ENCODE results near the gene KIF17.
A peak's percentile ranks its signal among the peaks of the same experiment; 100 is the strongest.
"Not testable (repeated sequence)": the region's sequence is repeated elsewhere in the genome, so short reads cannot be mapped to it uniquely, and the experiment has no call there.

The KIF17 gene

GRCh38 chr1:20686883-20687725 is 30.7 kb downstream of the KIF17 start:
- no peak for DNase-seq (ENCODE audit: low read depth in 2 of 2)

GRCh38 chr1:20685741-20686140 is 32.1 kb downstream of the KIF17 start:
- DNase-seq (ENCODE audit: low read depth in 2 of 2) = no peak

DNA sequence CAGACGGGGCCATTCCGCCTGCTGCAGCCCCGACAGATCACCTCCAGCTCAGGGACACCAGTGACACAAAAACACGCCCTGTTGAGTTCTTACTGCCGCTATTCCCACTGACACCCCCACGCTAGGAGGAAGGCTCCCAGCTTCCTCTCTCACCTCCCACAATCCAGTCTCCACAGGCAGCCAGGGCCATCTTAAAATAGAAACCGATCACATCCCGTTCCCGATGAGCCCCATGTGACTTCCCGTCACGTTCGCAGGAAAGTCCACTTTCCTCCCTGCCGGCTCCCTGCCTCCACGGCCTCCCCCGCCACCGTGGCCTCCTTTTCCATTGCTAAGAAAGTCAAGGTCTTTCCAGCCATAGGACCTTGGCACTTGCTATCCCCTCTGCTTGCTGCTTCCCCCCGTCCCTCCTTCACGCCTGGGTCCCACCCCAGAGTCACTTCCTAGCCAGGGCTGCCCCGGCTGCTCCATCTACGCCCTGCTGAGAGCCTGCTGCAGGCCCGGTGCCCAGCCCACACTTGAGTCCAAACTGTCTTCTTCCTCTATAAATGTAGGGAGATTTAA is 32.6 kb downstream of the KIF17 start:
- DNase-seq (ENCODE audit: low read depth in 2 of 2) = no peak

- DNase-seq (ENCODE audit: low read depth in 2 of 2) = no peak
Measured at GRCh38 chr1:20684651-20685050, 33.2 kb downstream of the KIF17 start.

GRCh38 chr1:20684050-20684620 is 33.7 kb downstream of the KIF17 start:
- no peak for DNase-seq (ENCODE audit: low read depth in 2 of 2)

GRCh38 chr1:20683614-20684013 is 34.2 kb downstream of the KIF17 start:
- DNase-seq (ENCODE audit: low read depth in 2 of 2) = no peak

DNA sequence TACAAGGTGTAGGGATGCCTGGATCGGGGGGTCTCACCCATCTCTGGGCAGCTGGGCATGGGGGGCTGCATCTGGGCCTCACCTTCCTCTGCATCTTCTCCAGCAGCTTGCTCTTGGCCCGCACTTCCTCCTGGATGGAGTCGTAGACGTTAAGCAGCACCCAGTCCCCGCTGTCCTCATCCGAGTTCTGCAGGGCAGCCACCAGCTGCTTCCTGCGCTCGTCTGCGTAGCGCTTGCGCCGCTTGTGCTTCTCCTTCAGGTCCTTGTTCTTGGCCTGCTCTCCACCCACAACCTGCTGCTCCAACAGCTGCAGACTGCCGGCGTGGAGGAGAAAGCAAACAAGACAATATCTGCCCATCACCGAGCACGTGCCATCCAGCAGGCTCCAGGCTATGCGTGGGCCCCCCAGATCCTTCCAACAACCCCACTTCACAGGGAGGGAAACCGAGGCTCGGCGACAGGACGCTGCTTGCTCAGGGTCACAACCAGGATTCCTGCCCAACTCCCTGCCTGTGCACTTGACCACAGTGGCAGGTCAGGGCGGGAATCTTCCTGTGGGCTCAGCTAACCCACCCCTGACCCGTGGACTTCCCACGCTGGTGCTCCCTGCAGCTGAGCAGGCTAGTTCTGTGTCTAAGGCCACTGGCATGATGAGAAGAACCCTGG is 35.1 kb downstream of the KIF17 start:
- DNase-seq (ENCODE audit: low read depth in 2 of 2) = no peak

DNA sequence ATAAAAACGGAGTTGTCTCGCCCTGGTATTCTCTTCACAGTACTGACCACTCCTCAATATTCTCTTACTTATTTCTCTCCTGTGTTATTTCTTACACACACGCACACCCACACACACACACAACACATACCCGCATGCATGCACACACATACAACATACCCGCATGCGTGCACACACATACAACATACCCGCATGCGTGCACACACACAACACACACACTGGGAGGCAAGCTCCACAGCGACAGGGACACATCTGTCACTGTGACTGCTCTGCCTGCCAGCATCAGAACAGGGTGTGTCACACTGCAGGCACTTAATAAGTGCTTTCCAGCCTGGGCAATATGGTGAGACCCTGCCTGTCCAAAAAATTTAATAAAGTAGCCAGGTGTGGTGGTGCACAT is 35.8 kb downstream of the KIF17 start:
- no peak for DNase-seq (ENCODE audit: low read depth in 2 of 2)

GRCh38 chr1:20680269-20680668 is 37.5 kb downstream of the KIF17 start:
- DNase-seq (ENCODE audit: low read depth in 2 of 2) = no peak

DNA sequence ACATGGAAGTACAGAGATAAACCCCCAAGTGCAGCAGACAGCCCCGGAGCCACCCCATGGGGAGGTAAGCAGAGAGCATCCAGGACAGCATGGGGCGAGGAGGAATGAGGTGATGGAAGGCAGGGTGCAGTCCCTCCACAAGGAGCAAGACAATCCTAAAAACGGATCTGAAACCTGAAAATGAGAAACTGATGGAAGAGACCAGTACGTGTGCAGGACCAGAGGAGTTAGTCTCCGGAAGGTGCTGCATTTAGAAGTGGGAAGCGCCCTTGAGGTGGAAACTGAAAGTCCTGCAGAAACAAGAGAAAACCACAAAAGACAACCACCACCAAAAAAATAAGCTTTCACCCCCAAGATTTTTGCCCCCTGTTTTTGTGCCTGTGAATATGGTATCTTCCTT is 39.2 kb downstream of the KIF17 start:
- DNase-seq (ENCODE audit: low read depth in 2 of 2) = no peak

DNA sequence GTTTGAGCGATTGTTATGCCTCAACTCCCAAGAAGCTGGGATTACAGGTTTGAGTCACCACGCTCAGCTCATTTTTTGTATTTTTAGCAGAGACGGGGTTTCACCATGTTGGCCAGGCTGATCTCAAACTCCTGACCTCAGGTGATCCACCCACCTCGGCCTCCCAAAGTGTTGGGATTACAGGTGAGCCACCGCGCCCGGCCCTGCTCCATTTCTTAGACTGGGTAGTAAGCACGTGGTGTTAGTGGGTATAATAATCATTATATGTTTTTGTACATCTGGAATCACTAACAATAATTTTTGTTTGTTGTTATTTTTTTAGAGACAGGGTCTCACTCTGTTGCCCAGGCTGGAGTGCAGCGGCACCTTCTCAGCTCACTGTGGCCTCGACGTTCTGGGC is 44.2 kb downstream of the KIF17 start:
- not testable (repeated sequence) for DNase-seq (ENCODE audit: low read depth in 2 of 2)

DNA sequence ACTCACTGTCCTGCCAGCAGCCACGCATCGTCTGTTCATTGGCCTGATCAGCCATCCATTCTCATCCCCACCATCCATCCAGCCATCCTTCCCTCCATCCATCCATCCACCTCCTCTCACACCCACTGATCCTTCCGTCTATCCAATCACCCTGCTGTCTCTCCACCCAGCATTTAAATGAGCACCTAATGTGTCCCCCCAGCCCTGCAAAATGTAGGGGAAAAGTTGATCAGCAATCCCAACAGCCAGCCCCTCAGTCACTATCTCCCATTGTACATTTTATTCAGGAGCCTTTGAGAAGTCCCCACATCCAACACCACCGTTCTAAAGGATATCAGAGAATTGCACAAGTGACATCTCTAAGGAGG is 45.6 kb downstream of the KIF17 start:
- DNase-seq (ENCODE audit: low read depth in 2 of 2) = no peak

DNA sequence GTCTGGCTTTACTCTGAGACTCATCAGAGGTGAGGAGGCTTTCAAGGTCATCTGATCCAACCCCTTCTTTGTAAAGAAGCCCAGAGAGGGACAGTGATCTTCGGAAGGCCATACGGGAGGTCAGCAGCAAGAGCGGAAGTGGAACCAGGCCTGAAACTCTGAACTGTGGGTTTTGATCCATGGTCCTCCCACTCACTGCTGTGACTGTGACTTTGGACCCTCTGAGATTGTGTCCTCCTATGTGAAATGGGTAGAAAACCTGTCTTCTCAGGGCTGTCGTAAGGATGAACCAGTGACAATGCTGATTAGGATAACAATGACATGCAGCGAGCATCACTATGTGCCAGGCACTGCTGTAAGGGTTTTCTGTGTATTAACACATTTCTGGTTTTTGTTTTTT is 46.9 kb downstream of the KIF17 start:
- no peak for DNase-seq (ENCODE audit: low read depth in 2 of 2)

DNA sequence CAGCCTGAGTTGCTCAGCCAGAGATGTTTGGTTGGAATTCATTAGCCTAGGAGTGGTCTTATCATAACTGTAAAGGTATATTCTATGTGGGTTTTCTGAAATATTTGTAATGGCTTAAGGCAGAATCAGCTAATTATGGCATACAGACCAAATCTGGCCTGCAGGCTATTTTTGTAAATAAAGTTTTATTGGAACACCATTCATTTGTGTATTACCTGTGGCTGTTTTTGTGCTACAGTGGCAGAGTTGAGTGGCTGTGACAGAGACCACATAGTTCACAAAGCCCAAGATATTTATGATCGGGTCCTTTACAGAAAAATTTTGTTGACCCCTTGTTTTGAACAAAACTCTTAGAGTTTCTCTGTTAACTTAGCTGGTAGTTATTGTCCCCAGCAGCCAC is 49.2 kb downstream of the KIF17 start:
- no peak for DNase-seq (ENCODE audit: low read depth in 2 of 2)

DNA sequence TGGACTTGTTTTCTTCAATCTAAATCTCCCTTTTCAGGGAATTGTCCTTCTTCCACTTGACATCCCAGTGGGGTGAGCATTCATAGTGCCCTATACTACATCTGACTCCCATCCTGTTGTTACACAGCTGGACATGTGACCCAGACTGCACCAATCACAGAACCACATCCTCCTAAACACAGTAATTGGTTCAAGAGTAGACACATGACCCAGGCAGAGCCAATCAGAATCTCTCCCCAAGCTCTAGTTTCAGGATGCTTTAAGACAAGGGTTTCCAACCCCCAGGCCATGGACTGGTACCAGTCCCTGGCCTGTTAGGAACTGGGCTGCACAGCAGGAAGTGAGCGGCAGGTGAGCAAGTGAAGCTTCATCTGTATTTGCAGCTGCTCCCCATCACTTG is 51.0 kb downstream of the KIF17 start:
- DNase-seq (ENCODE audit: low read depth in 2 of 2) = no peak

GRCh38 chr1:20666146-20666545 is 51.7 kb downstream of the KIF17 start:
- DNase-seq (ENCODE audit: low read depth in 2 of 2) = no peak

DNA sequence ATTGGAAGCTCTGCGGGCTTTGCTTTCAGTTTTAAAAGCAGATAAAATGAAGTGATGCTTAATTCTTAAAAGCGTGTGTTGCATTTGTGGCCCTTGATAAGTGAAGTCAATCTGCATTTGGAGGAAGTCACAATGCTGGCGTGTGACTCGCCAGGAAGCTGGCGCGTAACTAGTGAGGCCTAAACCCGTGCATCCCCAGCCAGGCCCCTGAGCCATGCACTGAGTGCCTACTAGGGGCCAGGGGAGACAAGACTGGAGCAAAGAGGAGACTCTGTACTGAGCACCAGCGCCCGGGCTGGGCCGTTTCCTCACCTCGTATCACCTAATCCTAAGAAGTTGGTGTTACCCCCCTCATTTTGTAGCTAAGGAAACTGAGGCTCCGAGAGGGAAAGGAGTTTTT is 52.1 kb downstream of the KIF17 start:
- DNase-seq (ENCODE audit: low read depth in 2 of 2) = no peak

- no peak for DNase-seq (ENCODE audit: low read depth in 2 of 2)
Measured at GRCh38 chr1:20663969-20664715, 53.7 kb downstream of the KIF17 start.

DNA sequence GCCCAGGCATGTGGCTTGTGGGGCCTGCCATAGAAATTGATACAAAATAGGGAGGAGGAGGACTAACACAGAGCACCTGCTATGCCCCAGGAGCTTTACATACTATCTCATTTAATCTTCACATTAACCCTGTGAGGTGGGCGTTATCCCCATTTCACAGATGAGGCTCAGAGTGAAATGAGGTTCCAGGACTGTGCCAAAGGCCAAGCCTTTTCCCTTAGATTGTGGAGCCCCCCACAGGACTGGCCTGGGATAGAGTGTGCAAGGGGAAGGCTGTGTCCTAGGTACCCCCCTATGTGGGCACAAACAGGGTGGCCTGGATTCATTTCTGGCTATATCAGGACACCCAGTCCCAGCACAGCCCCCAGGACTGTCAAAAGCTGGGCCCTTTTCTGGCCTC is 54.4 kb downstream of the KIF17 start:
- no peak for DNase-seq (ENCODE audit: low read depth in 2 of 2)

DNA sequence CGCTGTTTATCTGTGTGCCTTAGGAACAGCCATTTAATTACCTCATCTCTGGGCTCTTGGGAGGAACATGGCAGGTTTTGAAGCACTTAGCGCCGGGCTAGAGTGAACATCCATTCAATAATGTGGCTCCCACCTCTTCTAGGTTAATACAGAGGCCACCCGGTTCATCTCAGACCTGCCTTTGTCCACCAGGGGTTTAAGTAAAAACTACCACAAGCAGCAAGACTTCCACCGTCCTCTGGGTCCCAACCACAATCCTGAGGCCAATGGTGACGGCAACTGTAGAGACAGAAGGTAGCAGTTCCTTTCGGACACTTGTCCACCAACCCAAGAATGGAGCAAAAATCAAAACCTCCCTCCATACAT is 55.7 kb downstream of the KIF17 start:
- no peak for DNase-seq (ENCODE audit: low read depth in 2 of 2)

GRCh38 chr1:20661207-20662109 is 56.3 kb downstream of the KIF17 start, which contains the start of gene DDOST:
Gene DDOST (minus strand): TSS chr1:20661369. CDS start chr1:20661350, 19 bp downstream.
- DNase-seq (ENCODE audit: low read depth in 2 of 2) = peak; percentile 95

Data from fibroblast of skin of left quadriceps (primary cell).